ENCODE data around the gene PIPOX. TPM values are rescaled to one million over a fixed set of nuclear protein-coding genes. Genes with fewer than 3 reads are reported as not detected.

Gene PIPOX
- total and polyA plus RNA-seq, 2 of the 8 experiments (the other 6 are each of a cell fraction or from before 2014, with no cell fraction given) = 57.2 to 99.6 TPM

- H3K23ac ChIP-seq (ENCODE audit: insufficient read length) = no peak overlapping the region
- ChIA-PET CTCF (ENCODE audit: partially characterized antibody) (interaction anchor here (1.2 to 2.3 kb wide), 8 partner anchors 13 to 97 kb away, joined by 3 to 9 read pairs (median 4); no protein-coding TSS in a partner anchor), POLR2A (ENCODE audit: partially characterized antibody) (interaction anchor here (0.9 to 2.4 kb wide), 6 partner anchors 8 to 55 kb away, joined by 3 to 8 read pairs (median 4); no protein-coding TSS in a partner anchor)
- H2BK12ac ChIP-seq (ENCODE audit: low read depth, low read length) = no peak overlapping the region
- H3K9me3 ChIP-seq (ENCODE audit: insufficient read depth in 2 of 2, low read depth in 1 of 2, low read length in 1 of 2) = no peaks in the 10 kb centered on the region
- no peak overlapping the region for H2AFZ ChIP-seq (ENCODE audit: low read length)
- H2AK5ac ChIP-seq (ENCODE audit: low read depth, low read length) = no peak overlapping the region
- no peak overlapping the region for H2BK120ac ChIP-seq (replicated peaks; ENCODE audit: low read depth, low read length)
- no peak overlapping the region for H2BK5ac ChIP-seq (ENCODE audit: low read depth, low read length)
- no peaks in the 10 kb centered on the region for H3K79me2 ChIP-seq (ENCODE audit: control insufficient read depth in 1 of 2, insufficient read depth in 2 of 2, low read length in 2 of 2)
- no peak overlapping the region for H4K8ac ChIP-seq (ENCODE audit: extremely low read depth, insufficient read depth, low read length)
- 0 out of 2 replicates have a peak overlapping the region, but pooled peaks have one; percentile 19 for H2BK15ac ChIP-seq (ENCODE audit: low read length)
- no peak overlapping the region for H3K56ac ChIP-seq (replicated peaks; ENCODE audit: insufficient read length, low read depth, low read length)
- no peaks in the 10 kb centered on the region for H4K20me1 ChIP-seq (replicated peaks in 1 of 2; ENCODE audit: control insufficient read depth in 1 of 2, insufficient read depth in 2 of 2, low read length in 2 of 2)
- no peak overlapping the region for H4K91ac ChIP-seq (replicated peaks; ENCODE audit: insufficient read length, low read length)
- no peak overlapping the region for H3K4ac ChIP-seq (replicated peaks; ENCODE audit: insufficient read length, low read depth, low read length)
- no peak overlapping the region for H3K4me2 ChIP-seq (ENCODE audit: insufficient read depth in 1 of 2, low read depth in 2 of 2, low read length in 2 of 2)
- H3K18ac ChIP-seq (ENCODE audit: extremely low read depth, low read length) = no peak overlapping the region
- H3K23me2 ChIP-seq (ENCODE audit: low read depth, low read length) = no peaks in the 10 kb centered on the region
- no peak overlapping the region for H3K4me3 ChIP-seq (ENCODE audit: extremely low read depth in 1 of 4, insufficient read depth in 2 of 4, low read depth in 3 of 4, low read length in 4 of 4)
- no peak for FAIRE-seq
- no peak overlapping the region for H3K9ac ChIP-seq (replicated peaks in 1 of 4; ENCODE audit: extremely low read depth in 1 of 4, low read depth in 3 of 4, low read length in 3 of 4)
- no peak overlapping the region; the same call in 1 of the 2 replicates for H3K27ac ChIP-seq (ENCODE audit: low read depth, low read length)
- H2BK20ac ChIP-seq (ENCODE audit: low read length) = no peak overlapping the region
- H3K14ac ChIP-seq (ENCODE audit: insufficient read length) = no peak overlapping the region
- DNase-seq (ENCODE audit: low read depth in 1 of 2, low spot score in 2 of 2) = no peak
- H3K79me1 ChIP-seq (ENCODE audit: low read depth, low read length) = no peaks in the 10 kb centered on the region
- no peaks in the 10 kb centered on the region for H3K27me3 ChIP-seq (replicated peaks in 1 of 4; ENCODE audit: control insufficient read depth in 3 of 4, extremely low read depth in 1 of 4, insufficient read depth in 3 of 4, low read length in 3 of 4)
- H4K5ac ChIP-seq (ENCODE audit: insufficient read length, low read depth, low read length) = no peak overlapping the region
- H3K4me1 ChIP-seq (replicated peaks in 1 of 4; ENCODE audit: control insufficient read depth in 3 of 4, insufficient read depth in 4 of 4, low read length in 3 of 4) = peaks cover 3 to 8% (median 7%) of the 10 kb centered on the region in 4 experiments
- H3K36me3 ChIP-seq (ENCODE audit: control insufficient read depth in 2 of 4, insufficient read depth in 4 of 4, low read length in 3 of 4) = peaks cover 0 to 22% (median 1%) of the 10 kb centered on the region in 4 experiments; a peak in 5 of 8 replicates
- 100% methylated on average over 4 of the region's 5 CpGs; no CpG with 5 or more reads in 1 of the 2 experiments for WGBS, 2 experiments (ENCODE audit: extremely low coverage in 1 of 2, insufficient coverage in 1 of 2, insufficient read length in 1 of 2, insufficient replicate concordance in 2 of 2, low coverage in 1 of 2, low lambda C conversion rate in 2 of 2, missing lambda C conversion rate in 1 of 2)
- TF ChIP-seq, protein P1, sequence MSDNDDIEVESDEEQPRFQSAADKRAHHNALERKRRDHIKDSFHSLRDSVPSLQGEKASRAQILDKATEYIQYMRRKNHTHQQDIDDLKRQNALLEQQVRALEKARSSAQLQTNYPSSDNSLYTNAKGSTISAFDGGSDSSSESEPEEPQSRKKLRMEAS (IDR thresholded peaks at IDR 0.05) = no peak
- TF ChIP-seq GABPA (IDR thresholded peaks at IDR 0.05; ENCODE audit: borderline replicate concordance, insufficient read depth, low read length) = no peak
- TF ChIP-seq KDM5A (IDR thresholded peaks at IDR 0.05; ENCODE audit: low read length) = no peak
- no peak for TF ChIP-seq EZH2 (IDR thresholded peaks at IDR 0.05; ENCODE audit: low read depth, low read length, severe bottlenecking)
- no peak for TF ChIP-seq BRCA1 (IDR thresholded peaks at IDR 0.05; ENCODE audit: low read depth, low read length)
- no peak for TF ChIP-seq JUND (IDR thresholded peaks at IDR 0.05; ENCODE audit: low read length)
These were observed 7.2 kb downstream of the PIPOX start for GRCh38 chr17:29050176-29050575.
